Neural progenitor cell (in vitro differentiated cells): ENCODE measurements around the gene SPTLC3. TPM values are rescaled to one million over a fixed set of nuclear protein-coding genes. Genes with fewer than 3 reads are reported as not detected.

Source experiments
- DNase-seq: peaks from one replicate; pipeline ENCODE4 v3.0.0-alpha.2; 2016; ENCODE audit warnings: low spot score
- H2AFZ ChIP-seq: fragments of 200-600 bp; sonication (generic); replicated peaks from 2 replicates; pipeline ENCODE4 v1.6.1; 2016; ENCODE audit warnings: antibody characterized with exemption
- H3F3A ChIP-seq: fragments of 200-600 bp; sonication (generic); 2 replicates; pipeline ENCODE4 v1.6.1; 2016; ENCODE audit warnings: antibody characterized with exemption, low read depth
- H3K27ac ChIP-seq: fragments of 200-600 bp; sonication (generic); 2 replicates; pipeline ENCODE4 v1.5.1; 2016; ENCODE audit warnings: mild to moderate bottlenecking
- H3K27me3 ChIP-seq: fragments of 200-600 bp; sonication (generic); 2 replicates; pipeline ENCODE4 v1.6.1; 2016; ENCODE audit warnings: mild to moderate bottlenecking, moderate library complexity
- H3K36me3 ChIP-seq: fragments of 200-600 bp; sonication (generic); 2 replicates; pipeline ENCODE4 v1.5.1; 2016
- H3K4me1 ChIP-seq: fragments of 200-600 bp; sonication (generic); 2 replicates; pipeline ENCODE4 v1.6.1; 2016; ENCODE audit warnings: mixed run types
- H3K4me2 ChIP-seq: fragments of 200-600 bp; sonication (generic); 2 replicates; pipeline ENCODE4 v1.6.1; 2016
- H3K4me3 ChIP-seq: fragments of 200-600 bp; sonication (generic); 2 replicates; pipeline ENCODE4 v1.5.1; 2016
- H3K79me2 ChIP-seq: fragments of 200-600 bp; sonication (generic); 2 replicates; pipeline ENCODE4 v1.6.1; 2016; ENCODE audit warnings: low read depth
- H3K9ac ChIP-seq: fragments of 200-600 bp; sonication (generic); 2 replicates; pipeline ENCODE4 v1.6.1; 2016
- H3K9me3 ChIP-seq: fragments of 200-600 bp; sonication (generic); 2 replicates; pipeline ENCODE4 v1.5.1; 2016; ENCODE audit warnings: low read depth
- H4K20me1 ChIP-seq: fragments of 200-600 bp; sonication (generic); 2 replicates; pipeline ENCODE4 v1.6.1; 2016; ENCODE audit warnings: low read depth
- H3K27ac Mint-ChIP-seq: 3 replicates; pipeline ENCODE4 v1.8.0; 2021; ENCODE audit warnings: mixed read lengths
- H3K27me3 Mint-ChIP-seq: 2 replicates; pipeline ENCODE4 v1.8.0; 2022; ENCODE audit warnings: low read depth, mild to moderate bottlenecking, inconsistent platforms, moderate library complexity, mixed read lengths; ENCODE audit not compliant: insufficient read depth
- H3K36me3 Mint-ChIP-seq: 3 replicates; pipeline ENCODE4 v1.8.0; 2021; ENCODE audit warnings: mixed read lengths
- H3K4me1 Mint-ChIP-seq: 3 replicates; pipeline ENCODE4 v1.8.0; 2021; ENCODE audit warnings: mixed read lengths
- H3K4me3 Mint-ChIP-seq: 3 replicates; pipeline ENCODE4 v1.8.0; 2021; ENCODE audit warnings: mild to moderate bottlenecking, moderate library complexity, mixed read lengths
- H3K9me3 Mint-ChIP-seq: 3 replicates; pipeline ENCODE4 v1.8.0; 2020; ENCODE audit warnings: mixed read lengths
- EZH2 ChIP-seq: fragments of 200-600 bp; sonication (generic); IDR thresholded peaks from 2 replicates; pipeline ENCODE4 v1.6.1; 2017; ENCODE audit warnings: antibody characterized with exemption, mild to moderate bottlenecking, moderate library complexity
- EZH2phosphoT487 ChIP-seq: fragments of 200-600 bp; sonication (generic); IDR thresholded peaks from 2 replicates; pipeline ENCODE4 v1.6.1; 2017; ENCODE audit warnings: antibody characterized with exemption
- total RNA-seq: library from RNA; depleted of rRNA; stranded (reverse); fragments of >200 nt; gene quantifications from 2 replicates; pipeline ENCODE4 v1.2.3, GENCODE V29; 2015; ENCODE audit warnings: low replicate concordance
- TF ChIP-seq, protein P1 (sequence below): fragments of 200-600 bp; sonication (generic); IDR thresholded peaks from 2 replicates; pipeline ENCODE4 v1.5.1; 2017; ENCODE audit warnings: antibody characterized with exemption, mild to moderate bottlenecking

The SPTLC3 gene
- total RNA-seq, 1 donor from 2014 or later = 4.2 TPM

DNA sequence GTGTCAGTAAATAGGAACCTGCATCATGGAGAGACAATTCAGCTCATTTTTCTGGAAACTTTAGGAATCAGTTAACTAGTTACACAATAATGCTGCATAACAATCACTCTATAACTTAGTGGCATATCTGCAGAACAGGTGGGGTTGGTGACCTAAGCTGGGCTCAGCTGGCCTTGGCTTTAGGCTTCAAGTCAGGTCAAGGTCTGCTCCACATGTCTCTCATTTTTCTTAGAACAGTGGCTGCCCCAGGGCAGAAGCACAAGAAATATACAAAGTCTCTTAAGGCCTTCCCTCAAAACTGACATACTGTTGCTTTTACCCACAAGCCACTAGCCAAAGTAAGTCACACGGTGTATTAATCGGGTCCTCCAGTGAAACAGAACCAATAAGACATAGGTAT, 198.2 kb downstream of the SPTLC3 start:
- Mint-ChIP-seq H3K36me3 (no peaks in the 10 kb centered on the region), H3K27ac (no peak overlapping the region), H3K4me3 (no peak overlapping the region), H3K9me3 (no peaks in the 10 kb centered on the region), H3K4me1 (no peaks in the 10 kb centered on the region), H3K27me3 (peaks cover 2% of the 10 kb centered on the region)
- H3K36me3 ChIP-seq = no peaks in the 10 kb centered on the region
- no peaks in the 10 kb centered on the region for H3K79me2 ChIP-seq
- no peak for TF ChIP-seq EZH2phosphoT487
- TF ChIP-seq, protein P1, sequence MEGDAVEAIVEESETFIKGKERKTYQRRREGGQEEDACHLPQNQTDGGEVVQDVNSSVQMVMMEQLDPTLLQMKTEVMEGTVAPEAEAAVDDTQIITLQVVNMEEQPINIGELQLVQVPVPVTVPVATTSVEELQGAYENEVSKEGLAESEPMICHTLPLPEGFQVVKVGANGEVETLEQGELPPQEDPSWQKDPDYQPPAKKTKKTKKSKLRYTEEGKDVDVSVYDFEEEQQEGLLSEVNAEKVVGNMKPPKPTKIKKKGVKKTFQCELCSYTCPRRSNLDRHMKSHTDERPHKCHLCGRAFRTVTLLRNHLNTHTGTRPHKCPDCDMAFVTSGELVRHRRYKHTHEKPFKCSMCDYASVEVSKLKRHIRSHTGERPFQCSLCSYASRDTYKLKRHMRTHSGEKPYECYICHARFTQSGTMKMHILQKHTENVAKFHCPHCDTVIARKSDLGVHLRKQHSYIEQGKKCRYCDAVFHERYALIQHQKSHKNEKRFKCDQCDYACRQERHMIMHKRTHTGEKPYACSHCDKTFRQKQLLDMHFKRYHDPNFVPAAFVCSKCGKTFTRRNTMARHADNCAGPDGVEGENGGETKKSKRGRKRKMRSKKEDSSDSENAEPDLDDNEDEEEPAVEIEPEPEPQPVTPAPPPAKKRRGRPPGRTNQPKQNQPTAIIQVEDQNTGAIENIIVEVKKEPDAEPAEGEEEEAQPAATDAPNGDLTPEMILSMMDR = no peak
- TF ChIP-seq EZH2 = no peak
- H3K9ac ChIP-seq = no peak overlapping the region
- peaks cover 67% of the 10 kb centered on the region for H3K27me3 ChIP-seq
- H3K4me1 ChIP-seq = no peaks in the 10 kb centered on the region
- no peak overlapping the region for H3K4me2 ChIP-seq
- DNase-seq = no peak
- H2AFZ ChIP-seq = no peak overlapping the region
- peaks cover 4% of the 10 kb centered on the region for H3F3A ChIP-seq
- H4K20me1 ChIP-seq = peaks cover 9% of the 10 kb centered on the region
- no peak overlapping the region for H3K4me3 ChIP-seq
- H3K27ac ChIP-seq = no peak overlapping the region
- no peaks in the 10 kb centered on the region for H3K9me3 ChIP-seq

DNA sequence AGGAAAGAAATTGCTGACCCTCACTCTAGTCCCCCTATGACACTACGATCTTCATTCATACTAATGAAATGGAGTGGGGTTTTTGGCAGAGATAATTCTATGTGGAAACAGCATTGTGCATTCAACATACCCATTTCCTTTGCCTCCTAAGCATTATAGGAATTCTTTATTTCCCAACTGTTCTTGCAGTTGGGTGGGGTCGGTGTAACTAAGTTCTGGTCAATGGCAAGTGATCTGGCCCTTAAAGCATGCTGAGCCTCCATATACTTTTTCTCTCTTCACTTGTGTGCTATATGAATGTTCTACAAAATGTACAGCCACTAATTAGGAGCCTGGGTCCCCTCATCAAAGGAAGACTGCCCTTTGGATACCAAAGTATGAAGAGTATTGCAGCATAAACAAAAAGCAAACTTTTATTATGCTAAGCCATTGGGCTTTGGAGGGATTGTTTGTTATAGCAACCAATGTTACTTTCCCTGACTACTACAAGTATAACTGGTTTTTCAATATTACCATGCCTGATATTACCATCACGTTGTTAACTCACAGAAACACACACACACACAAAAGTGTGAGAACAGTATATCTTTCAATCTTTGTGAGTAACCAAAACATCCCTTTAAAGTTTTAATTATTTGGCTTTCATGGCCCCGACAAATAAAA, 203.3 kb downstream of the SPTLC3 start:
- Histone ChIP-seq H2AFZ (no peak overlapping the region), H3K9ac (no peak overlapping the region), H3K36me3 (no peaks in the 10 kb centered on the region), H3K4me1 (no peaks in the 10 kb centered on the region), H3K27me3 (peaks cover 60% of the 10 kb centered on the region), H3K27ac (no peak overlapping the region), H3F3A (no peaks in the 10 kb centered on the region), H3K9me3 (no peaks in the 10 kb centered on the region), H3K4me3 (no peak overlapping the region), H3K4me2 (no peak overlapping the region), H3K79me2 (no peaks in the 10 kb centered on the region), H4K20me1 (peaks cover 8% of the 10 kb centered on the region)
- no peak for DNase-seq
- no peaks in the 10 kb centered on the region for H3K36me3 Mint-ChIP-seq
- peaks cover 7% of the 10 kb centered on the region for H3K27me3 Mint-ChIP-seq
- H3K27ac Mint-ChIP-seq = no peak overlapping the region
- TF ChIP-seq EZH2phosphoT487 (no peak), EZH2 (no peak)
- TF ChIP-seq, protein P1 = no peak
- H3K4me1 Mint-ChIP-seq = no peaks in the 10 kb centered on the region
- no peak overlapping the region for H3K4me3 Mint-ChIP-seq
- H3K9me3 Mint-ChIP-seq = no peaks in the 10 kb centered on the region

DNA sequence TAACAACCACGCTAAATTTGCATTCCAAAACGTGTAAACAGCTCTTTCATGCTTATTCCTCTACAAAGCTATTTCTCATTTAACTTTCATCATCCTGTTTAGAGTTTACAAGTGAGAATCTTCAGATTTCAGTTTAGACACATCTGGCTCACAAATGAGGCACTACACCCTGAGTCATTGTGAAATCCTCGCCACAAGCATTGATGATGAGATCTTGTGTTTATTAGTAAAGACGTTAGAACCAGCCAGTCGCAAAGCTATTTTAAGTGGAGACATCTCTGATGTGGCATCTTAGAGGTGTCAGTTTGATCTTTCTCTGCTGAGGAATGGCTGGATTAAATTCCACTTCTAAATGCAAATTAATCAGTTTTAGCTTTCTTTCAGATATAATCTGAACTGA, 204.0 kb downstream of the SPTLC3 start:
- no peak for DNase-seq
- Histone ChIP-seq H3K4me2 (no peak overlapping the region), H3K9ac (no peak overlapping the region), H3K4me1 (no peaks in the 10 kb centered on the region), H3K36me3 (no peaks in the 10 kb centered on the region), H3K27ac (no peak overlapping the region), H3K79me2 (no peaks in the 10 kb centered on the region), H4K20me1 (peaks cover 14% of the 10 kb centered on the region), H3K9me3 (no peaks in the 10 kb centered on the region), H2AFZ (no peak overlapping the region), H3K4me3 (no peak overlapping the region), H3K27me3 (peaks cover 60% of the 10 kb centered on the region), H3F3A (no peaks in the 10 kb centered on the region)
- H3K9me3 Mint-ChIP-seq = no peaks in the 10 kb centered on the region
- no peak overlapping the region for H3K4me3 Mint-ChIP-seq
- H3K36me3 Mint-ChIP-seq = no peaks in the 10 kb centered on the region
- peaks cover 8% of the 10 kb centered on the region for H3K27me3 Mint-ChIP-seq
- H3K4me1 Mint-ChIP-seq = no peaks in the 10 kb centered on the region
- TF ChIP-seq, protein P1 = no peak
- no peak for TF ChIP-seq EZH2phosphoT487
- TF ChIP-seq EZH2 = no peak
- H3K27ac Mint-ChIP-seq = no peak overlapping the region
